SU-DHL-6 (cell line): ENCODE results near the gene HADH.

ENCODE experiments used
- CTCF ChIP-seq: fragments of 200-600 bp; sonication (generic); IDR thresholded peaks from one replicate; pipeline ENCODE4 v1.5.1; 2017; ENCODE audit warnings: antibody characterized with exemption, mild to moderate bottlenecking, low read length, moderate library complexity; ENCODE audit not compliant: insufficient read depth, poor library complexity, severe bottlenecking
- EZH2phosphoT487 ChIP-seq: fragments of 200-600 bp; sonication (generic), shearing (Covaris generic); conservative IDR thresholded peaks from 2 replicates; pipeline ENCODE4 v1.6.1; 2018; ENCODE audit warnings: mild to moderate bottlenecking, antibody characterized with exemption, low read length, moderate library complexity, mixed read lengths

- TF ChIP-seq CTCF: no peak
- no peak for TF ChIP-seq EZH2phosphoT487
These were observed 16.1 kb downstream of the HADH start for GRCh38 chr4:108005807-108006206.
